H1 (cell line): ENCODE results near the gene PTPRD. TPM values are rescaled to one million over a fixed set of nuclear protein-coding genes. Genes with fewer than 3 reads are reported as not detected.

Source experiments
- ASH2L ChIP-seq: fragments of 200-600, 300-600 bp; sonication (generic); IDR thresholded peaks from one replicate; pipeline ENCODE4 v1.7.1; 2017; ENCODE audit warnings: low read length
- GTF2F1 ChIP-seq: IDR thresholded peaks from 2 replicates; pipeline ENCODE4 v1.6.1; 2012; ENCODE audit warnings: low read depth, low read length, improper control_type of control experiment, borderline replicate concordance
- JUN ChIP-seq: IDR thresholded peaks from 2 replicates; pipeline ENCODE4 v1.6.1; 2011; ENCODE audit warnings: low read depth, mild to moderate bottlenecking, improper control_type of control experiment, low read length
- KDM4A ChIP-seq: IDR thresholded peaks from one replicate; pipeline ENCODE4 v1.7.1; 2012; ENCODE audit warnings: low read depth, mild to moderate bottlenecking, moderate library complexity, low read length, inconsistent platforms; ENCODE audit not compliant: severe bottlenecking
- polyA plus RNA-seq, 7 experiments: library from polyadenylated mRNA; depleted of rRNA in 3 of 7; stranded (reverse) in 5 of 7; unstranded in 2 of 7; fragments of >200 nt in 5 of 7; fragments of 200-250 nt in 2 of 7; gene quantifications; 1 replicate in 5 of 7; 2 replicates in 1 of 7; 4 replicates in 1 of 7; pipeline versions ENCODE4 v1.2.1 to v1.2.3, GENCODE V29; 2011 to 2013; ENCODE audit warnings: missing spikeins in 2 of 7, mixed read lengths in 2 of 7
- total RNA-seq: library from RNA; stranded (reverse); fragmentation: NEBNext Ultra II Directional; extraction: Animal tissue kit (Norgen Biotek cat#: 25700); gene quantifications from 2 replicates; pipeline ENCODE4 v1.2.1, GENCODE V29; 2021
- TF ChIP-seq, protein P1 (sequence below): fragments of 300-600 bp; sonication (generic); IDR thresholded peaks from 2 replicates; pipeline ENCODE4 v1.7.1; 2012; ENCODE audit warnings: low read length, moderate library complexity, mild to moderate bottlenecking, inconsistent platforms; ENCODE audit not compliant: insufficient replicate concordance

PTPRD gene
- total and polyA plus RNA-seq, 2 of the 8 experiments (the other 6 are each of a cell fraction or from before 2014, with no cell fraction given), result 17.2 to 77.0 TPM

DNA sequence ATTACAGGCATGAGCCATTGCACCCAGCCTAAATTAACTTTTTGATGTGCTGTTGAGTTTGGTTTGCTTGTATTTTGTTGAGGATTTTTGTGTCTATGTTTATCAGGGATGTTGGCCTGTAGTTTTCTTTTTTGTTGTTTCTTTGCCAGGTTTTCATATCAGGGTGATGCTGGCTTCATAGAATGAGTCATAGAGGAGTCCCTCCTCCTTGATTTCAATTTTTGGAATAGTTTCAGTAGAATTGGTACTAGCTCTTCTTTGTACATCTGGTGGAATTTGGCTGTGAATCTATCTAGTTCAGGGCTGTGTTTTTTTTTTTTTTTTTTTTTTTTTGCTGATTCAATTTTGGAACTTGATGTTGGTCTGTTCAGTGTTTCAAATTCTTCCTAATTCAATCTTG lies 1648.9 kb downstream of the PTPRD start (continued):
- TF ChIP-seq, protein P1, sequence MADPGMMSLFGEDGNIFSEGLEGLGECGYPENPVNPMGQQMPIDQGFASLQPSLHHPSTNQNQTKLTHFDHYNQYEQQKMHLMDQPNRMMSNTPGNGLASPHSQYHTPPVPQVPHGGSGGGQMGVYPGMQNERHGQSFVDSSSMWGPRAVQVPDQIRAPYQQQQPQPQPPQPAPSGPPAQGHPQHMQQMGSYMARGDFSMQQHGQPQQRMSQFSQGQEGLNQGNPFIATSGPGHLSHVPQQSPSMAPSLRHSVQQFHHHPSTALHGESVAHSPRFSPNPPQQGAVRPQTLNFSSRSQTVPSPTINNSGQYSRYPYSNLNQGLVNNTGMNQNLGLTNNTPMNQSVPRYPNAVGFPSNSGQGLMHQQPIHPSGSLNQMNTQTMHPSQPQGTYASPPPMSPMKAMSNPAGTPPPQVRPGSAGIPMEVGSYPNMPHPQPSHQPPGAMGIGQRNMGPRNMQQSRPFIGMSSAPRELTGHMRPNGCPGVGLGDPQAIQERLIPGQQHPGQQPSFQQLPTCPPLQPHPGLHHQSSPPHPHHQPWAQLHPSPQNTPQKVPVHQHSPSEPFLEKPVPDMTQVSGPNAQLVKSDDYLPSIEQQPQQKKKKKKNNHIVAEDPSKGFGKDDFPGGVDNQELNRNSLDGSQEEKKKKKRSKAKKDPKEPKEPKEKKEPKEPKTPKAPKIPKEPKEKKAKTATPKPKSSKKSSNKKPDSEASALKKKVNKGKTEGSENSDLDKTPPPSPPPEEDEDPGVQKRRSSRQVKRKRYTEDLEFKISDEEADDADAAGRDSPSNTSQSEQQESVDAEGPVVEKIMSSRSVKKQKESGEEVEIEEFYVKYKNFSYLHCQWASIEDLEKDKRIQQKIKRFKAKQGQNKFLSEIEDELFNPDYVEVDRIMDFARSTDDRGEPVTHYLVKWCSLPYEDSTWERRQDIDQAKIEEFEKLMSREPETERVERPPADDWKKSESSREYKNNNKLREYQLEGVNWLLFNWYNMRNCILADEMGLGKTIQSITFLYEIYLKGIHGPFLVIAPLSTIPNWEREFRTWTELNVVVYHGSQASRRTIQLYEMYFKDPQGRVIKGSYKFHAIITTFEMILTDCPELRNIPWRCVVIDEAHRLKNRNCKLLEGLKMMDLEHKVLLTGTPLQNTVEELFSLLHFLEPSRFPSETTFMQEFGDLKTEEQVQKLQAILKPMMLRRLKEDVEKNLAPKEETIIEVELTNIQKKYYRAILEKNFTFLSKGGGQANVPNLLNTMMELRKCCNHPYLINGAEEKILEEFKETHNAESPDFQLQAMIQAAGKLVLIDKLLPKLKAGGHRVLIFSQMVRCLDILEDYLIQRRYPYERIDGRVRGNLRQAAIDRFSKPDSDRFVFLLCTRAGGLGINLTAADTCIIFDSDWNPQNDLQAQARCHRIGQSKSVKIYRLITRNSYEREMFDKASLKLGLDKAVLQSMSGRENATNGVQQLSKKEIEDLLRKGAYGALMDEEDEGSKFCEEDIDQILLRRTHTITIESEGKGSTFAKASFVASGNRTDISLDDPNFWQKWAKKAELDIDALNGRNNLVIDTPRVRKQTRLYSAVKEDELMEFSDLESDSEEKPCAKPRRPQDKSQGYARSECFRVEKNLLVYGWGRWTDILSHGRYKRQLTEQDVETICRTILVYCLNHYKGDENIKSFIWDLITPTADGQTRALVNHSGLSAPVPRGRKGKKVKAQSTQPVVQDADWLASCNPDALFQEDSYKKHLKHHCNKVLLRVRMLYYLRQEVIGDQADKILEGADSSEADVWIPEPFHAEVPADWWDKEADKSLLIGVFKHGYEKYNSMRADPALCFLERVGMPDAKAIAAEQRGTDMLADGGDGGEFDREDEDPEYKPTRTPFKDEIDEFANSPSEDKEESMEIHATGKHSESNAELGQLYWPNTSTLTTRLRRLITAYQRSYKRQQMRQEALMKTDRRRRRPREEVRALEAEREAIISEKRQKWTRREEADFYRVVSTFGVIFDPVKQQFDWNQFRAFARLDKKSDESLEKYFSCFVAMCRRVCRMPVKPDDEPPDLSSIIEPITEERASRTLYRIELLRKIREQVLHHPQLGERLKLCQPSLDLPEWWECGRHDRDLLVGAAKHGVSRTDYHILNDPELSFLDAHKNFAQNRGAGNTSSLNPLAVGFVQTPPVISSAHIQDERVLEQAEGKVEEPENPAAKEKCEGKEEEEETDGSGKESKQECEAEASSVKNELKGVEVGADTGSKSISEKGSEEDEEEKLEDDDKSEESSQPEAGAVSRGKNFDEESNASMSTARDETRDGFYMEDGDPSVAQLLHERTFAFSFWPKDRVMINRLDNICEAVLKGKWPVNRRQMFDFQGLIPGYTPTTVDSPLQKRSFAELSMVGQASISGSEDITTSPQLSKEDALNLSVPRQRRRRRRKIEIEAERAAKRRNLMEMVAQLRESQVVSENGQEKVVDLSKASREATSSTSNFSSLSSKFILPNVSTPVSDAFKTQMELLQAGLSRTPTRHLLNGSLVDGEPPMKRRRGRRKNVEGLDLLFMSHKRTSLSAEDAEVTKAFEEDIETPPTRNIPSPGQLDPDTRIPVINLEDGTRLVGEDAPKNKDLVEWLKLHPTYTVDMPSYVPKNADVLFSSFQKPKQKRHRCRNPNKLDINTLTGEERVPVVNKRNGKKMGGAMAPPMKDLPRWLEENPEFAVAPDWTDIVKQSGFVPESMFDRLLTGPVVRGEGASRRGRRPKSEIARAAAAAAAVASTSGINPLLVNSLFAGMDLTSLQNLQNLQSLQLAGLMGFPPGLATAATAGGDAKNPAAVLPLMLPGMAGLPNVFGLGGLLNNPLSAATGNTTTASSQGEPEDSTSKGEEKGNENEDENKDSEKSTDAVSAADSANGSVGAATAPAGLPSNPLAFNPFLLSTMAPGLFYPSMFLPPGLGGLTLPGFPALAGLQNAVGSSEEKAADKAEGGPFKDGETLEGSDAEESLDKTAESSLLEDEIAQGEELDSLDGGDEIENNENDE, result no peak
- TF ChIP-seq GTF2F1 (no peak), JUN (no peak), KDM4A (no peak), ASH2L (no peak)
